ENCODE measurements around the gene RSU1.
A peak's percentile ranks its signal among the peaks of the same experiment; 100 is the strongest.
"Not testable (repeated sequence)": the region's sequence is repeated elsewhere in the genome, so short reads cannot be mapped to it uniquely, and the experiment has no call there.

RSU1 gene

GRCh38 chr10:16817125-16818019 is at the start of gene RSU1:
RSU1 (minus strand) TSS chr10:16817424; CDS start chr10:16817081, 343 bp downstream.
- DNase-seq (ENCODE audit: low spot score) = peak; percentile 100

- DNase-seq (ENCODE audit: low spot score) = no peak
These were observed 49.5 kb upstream of the RSU1 start for GRCh38 chr10:16866541-16867275.

- DNase-seq (ENCODE audit: low spot score) = no peak
These were observed 48.5 kb upstream of the RSU1 start for GRCh38 chr10:16865766-16866165.

GRCh38 chr10:16863766-16864165 is 46.5 kb upstream of the RSU1 start:
- DNase-seq (ENCODE audit: low spot score) = no peak

GRCh38 chr10:16857419-16857818 is 40.2 kb upstream of the RSU1 start:
- no peak for DNase-seq (ENCODE audit: low spot score)

GRCh38 chr10:16856567-16856966 is 39.3 kb upstream of the RSU1 start:
- no peak for DNase-seq (ENCODE audit: low spot score)

GRCh38 chr10:16856092-16856491 is 38.9 kb upstream of the RSU1 start:
- no peak for DNase-seq (ENCODE audit: low spot score)

- no peak for DNase-seq (ENCODE audit: low spot score)
These were observed 37.4 kb upstream of the RSU1 start for GRCh38 chr10:16854623-16855022.

GRCh38 chr10:16853809-16854208 is 36.6 kb upstream of the RSU1 start:
- DNase-seq (ENCODE audit: low spot score) = no peak

GRCh38 chr10:16853201-16853600 is 36.0 kb upstream of the RSU1 start:
- no peak for DNase-seq (ENCODE audit: low spot score)

GRCh38 chr10:16852624-16853023 is 35.4 kb upstream of the RSU1 start:
- no peak for DNase-seq (ENCODE audit: low spot score)

- no peak for DNase-seq (ENCODE audit: low spot score)
These were observed 31.4 kb upstream of the RSU1 start for GRCh38 chr10:16848562-16849154.

GRCh38 chr10:16847644-16848043 is 30.4 kb upstream of the RSU1 start:
- DNase-seq (ENCODE audit: low spot score) = no peak

- no peak for DNase-seq (ENCODE audit: low spot score)
These were observed 28.0 kb upstream of the RSU1 start for GRCh38 chr10:16845248-16845647.

GRCh38 chr10:16843252-16843870 is 26.1 kb upstream of the RSU1 start:
- DNase-seq (ENCODE audit: low spot score) = peak; percentile 72

- DNase-seq (ENCODE audit: low spot score) = no peak
These were observed 18.0 kb upstream of the RSU1 start for GRCh38 chr10:16835228-16835627.

- DNase-seq (ENCODE audit: low spot score) = no peak
These were observed 15.3 kb upstream of the RSU1 start for GRCh38 chr10:16832351-16833080.

GRCh38 chr10:16828701-16829175 is 11.5 kb upstream of the RSU1 start:
- no peak for DNase-seq (ENCODE audit: low spot score)

GRCh38 chr10:16828114-16828568 is 10.9 kb upstream of the RSU1 start:
- DNase-seq (ENCODE audit: low spot score) = peak; percentile 79

GRCh38 chr10:16827474-16827873 is 10.2 kb upstream of the RSU1 start:
- not testable (repeated sequence) for DNase-seq (ENCODE audit: low spot score)

- no peak for DNase-seq (ENCODE audit: low spot score)
These were observed 5.6 kb upstream of the RSU1 start for GRCh38 chr10:16822726-16823360.

Measured in hematopoietic multipotent progenitor cell treated with erythropoietin and hydrocortisone succinate and interleukin-3 and kit ligand, for 15 days (in vitro differentiated cells).